Measurements from ENCODE around the gene HOXD8.
A peak's percentile ranks its signal among the peaks of the same experiment; 100 is the strongest.

The HOXD8 gene

DNA sequence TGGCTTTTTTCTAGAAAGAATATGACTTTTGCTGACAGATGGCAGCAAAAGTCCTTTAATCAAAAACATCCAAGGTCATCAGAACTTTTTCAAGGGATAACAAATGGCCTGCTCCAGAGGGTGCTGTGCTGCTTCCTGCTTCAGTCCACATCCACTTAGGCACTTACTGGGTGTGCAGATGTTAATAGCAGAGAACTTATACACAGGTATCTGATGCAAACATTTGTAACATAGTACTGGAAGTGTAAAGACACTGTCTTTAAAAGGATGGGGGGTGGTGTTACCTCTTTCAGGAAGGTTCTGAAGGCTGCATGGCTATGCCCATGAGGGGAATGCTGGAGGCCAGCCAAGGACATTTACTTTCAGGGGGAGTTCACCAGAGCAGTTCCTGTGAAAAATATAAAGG lies 5.5 kb downstream of the HOXD8 start:
- TF ChIP-seq, protein P1, sequence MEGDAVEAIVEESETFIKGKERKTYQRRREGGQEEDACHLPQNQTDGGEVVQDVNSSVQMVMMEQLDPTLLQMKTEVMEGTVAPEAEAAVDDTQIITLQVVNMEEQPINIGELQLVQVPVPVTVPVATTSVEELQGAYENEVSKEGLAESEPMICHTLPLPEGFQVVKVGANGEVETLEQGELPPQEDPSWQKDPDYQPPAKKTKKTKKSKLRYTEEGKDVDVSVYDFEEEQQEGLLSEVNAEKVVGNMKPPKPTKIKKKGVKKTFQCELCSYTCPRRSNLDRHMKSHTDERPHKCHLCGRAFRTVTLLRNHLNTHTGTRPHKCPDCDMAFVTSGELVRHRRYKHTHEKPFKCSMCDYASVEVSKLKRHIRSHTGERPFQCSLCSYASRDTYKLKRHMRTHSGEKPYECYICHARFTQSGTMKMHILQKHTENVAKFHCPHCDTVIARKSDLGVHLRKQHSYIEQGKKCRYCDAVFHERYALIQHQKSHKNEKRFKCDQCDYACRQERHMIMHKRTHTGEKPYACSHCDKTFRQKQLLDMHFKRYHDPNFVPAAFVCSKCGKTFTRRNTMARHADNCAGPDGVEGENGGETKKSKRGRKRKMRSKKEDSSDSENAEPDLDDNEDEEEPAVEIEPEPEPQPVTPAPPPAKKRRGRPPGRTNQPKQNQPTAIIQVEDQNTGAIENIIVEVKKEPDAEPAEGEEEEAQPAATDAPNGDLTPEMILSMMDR (conservative IDR thresholded peaks at IDR 0.05; ENCODE audit: low read depth, low read length) = no peak
- DNase-seq (ENCODE audit: low read depth) = peak; percentile 19
- no peak overlapping the region for H3K4me3 ChIP-seq (ENCODE audit: low read depth, low read length)

DNA sequence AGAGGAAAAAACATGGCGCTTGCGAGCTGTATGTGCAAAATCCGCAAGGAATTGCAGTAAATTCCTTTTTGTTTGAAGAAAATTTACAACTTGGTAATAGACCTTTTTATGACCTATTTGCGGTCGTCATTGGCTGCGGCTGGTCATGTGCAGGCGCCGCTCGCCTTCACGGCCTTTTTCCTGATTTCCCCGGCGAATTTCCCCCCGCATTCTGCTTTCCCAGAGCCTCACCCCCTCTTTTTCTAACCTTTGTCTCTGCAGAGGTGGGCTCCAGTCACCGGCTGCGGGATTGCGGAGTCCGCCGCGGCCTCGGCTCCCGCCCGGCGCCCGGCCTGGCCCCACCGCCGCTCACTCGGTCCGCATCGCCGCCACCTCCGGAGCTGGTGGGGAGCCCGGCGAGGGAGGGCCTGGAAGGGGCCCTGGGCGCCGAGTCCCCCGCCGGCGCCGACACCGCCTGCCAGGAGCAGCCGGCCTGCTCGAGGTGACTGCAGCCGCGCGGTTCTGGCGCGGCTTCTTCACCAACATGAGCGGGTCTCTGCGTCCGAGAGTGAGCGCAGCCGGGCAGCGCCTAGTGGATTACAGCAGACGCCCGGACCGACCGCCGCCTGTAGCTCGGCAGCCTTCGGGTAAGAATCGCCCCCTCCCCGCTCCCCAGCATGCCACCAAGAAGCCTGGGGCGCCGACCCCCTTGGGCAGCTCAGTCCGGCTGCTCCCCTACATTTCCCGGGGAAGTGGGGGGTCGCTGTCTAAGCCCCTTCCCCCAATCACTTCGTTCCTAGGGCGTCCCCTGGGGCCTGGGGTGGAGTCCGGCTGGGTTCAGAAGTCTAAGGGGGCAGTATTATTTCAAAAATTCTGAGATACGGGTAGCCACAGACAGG lies 7.1 kb downstream of the HOXD8 start:
- no peak for DNase-seq (ENCODE audit: low read depth)
- TF ChIP-seq, protein P1 (conservative IDR thresholded peaks at IDR 0.05; ENCODE audit: low read depth, low read length) = no peak
- H3K4me3 ChIP-seq (ENCODE audit: low read depth, low read length) = no peak overlapping the region

GRCh38 chr2:176137252-176137580 lies 7.7 kb downstream of the HOXD8 start:
- H3K4me3 ChIP-seq (ENCODE audit: low read depth, low read length) = no peak overlapping the region
- TF ChIP-seq, protein P1 (conservative IDR thresholded peaks at IDR 0.05; ENCODE audit: low read depth, low read length) = no peak
- DNase-seq (ENCODE audit: low read depth) = no peak

- no peak for DNase-seq (ENCODE audit: low read depth)
- no peak overlapping the region for H3K4me3 ChIP-seq (ENCODE audit: low read depth, low read length)
- TF ChIP-seq, protein P1 (conservative IDR thresholded peaks at IDR 0.05; ENCODE audit: low read depth, low read length) = no peak
Measured at GRCh38 chr2:176137906-176138305, 8.4 kb downstream of the HOXD8 start.

DNA sequence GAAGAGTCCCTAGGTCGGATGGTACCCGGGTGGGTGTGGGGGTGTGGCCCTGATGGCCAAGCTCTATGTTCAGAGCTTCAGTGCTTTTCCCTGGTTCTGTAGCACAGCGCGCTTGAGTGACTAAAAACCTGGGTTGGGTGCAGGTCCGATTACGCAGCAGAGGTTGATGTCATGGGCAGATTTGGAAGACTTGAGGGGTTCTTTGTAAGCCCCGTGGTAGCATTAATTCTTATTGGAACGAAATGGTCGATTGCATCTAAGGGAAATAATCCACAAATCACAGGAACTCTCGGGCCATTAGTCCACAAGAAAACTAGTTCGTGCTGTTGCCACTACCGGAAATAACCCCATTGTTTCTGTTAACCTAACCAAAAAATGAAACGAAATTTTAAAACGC lies 9.0 kb downstream of the HOXD8 start:
- TF ChIP-seq, protein P1 (conservative IDR thresholded peaks at IDR 0.05; ENCODE audit: low read depth, low read length) = no peak
- DNase-seq (ENCODE audit: low read depth) = no peak
- no peak overlapping the region for H3K4me3 ChIP-seq (ENCODE audit: low read depth, low read length)

DNA sequence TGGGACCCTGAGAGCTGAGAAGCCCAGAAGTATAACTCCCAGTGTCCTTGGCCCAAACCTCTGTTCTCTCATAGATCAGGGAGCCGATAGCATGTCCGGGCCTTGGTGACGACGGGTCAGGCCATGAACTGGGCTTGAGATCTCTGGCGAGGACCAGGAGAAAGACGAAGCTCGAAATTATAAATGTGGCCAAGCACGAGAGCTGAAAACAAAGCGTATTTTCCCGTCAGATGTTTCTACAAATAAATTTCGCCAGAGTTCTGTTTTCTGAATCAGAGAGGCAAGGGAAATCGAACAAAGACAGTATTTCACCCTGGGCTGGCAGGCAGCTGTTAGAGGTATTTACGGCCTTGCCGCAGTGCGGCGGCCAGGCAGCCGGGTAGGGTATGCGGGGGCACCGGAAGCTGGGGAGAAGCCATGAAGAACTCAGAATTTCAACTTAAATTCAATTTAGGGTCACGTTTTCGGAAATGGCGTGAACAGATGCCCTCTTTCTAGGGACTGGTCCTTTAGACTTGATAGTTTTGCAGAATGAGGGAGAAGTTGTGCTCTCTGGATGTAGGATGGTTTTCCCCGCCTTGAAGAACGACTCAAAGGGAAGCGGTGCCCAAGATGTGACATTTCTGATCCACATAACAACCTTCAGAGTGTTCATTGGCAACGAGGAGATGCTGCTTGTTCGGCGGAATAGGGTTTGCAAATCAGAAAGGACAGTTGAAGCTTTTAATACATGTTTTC lies 9.6 kb downstream of the HOXD8 start:
- TF ChIP-seq, protein P1 (conservative IDR thresholded peaks at IDR 0.05; ENCODE audit: low read depth, low read length) = no peak
- H3K4me3 ChIP-seq (ENCODE audit: low read depth, low read length) = no peak overlapping the region
- DNase-seq (ENCODE audit: low read depth) = no peak

All from choroid plexus epithelial cell (primary cell).